ENCODE measurements around the gene PLCB1.

The PLCB1 gene

GRCh38 chr20:8223091-8223870 lies 91.2 kb downstream of the PLCB1 start:
- Mint-ChIP-seq H3K4me3 (no peak overlapping the region), H3K27me3 (no peaks in the 10 kb centered on the region), H3K9me3 (no peaks in the 10 kb centered on the region), H3K4me1 (ENCODE audit: low read depth) (peaks cover 6% of the 10 kb centered on the region), H3K27ac (no peak overlapping the region), H3K36me3 (ENCODE audit: low read depth) (peaks cover 4% of the 10 kb centered on the region)

- H3K27me3 Mint-ChIP-seq = no peaks in the 10 kb centered on the region
- H3K9me3 Mint-ChIP-seq = no peaks in the 10 kb centered on the region
- H3K4me3 Mint-ChIP-seq = no peak overlapping the region
- peaks cover 4% of the 10 kb centered on the region for H3K36me3 Mint-ChIP-seq (ENCODE audit: low read depth)
- no peak overlapping the region for H3K27ac Mint-ChIP-seq
- peaks cover 6% of the 10 kb centered on the region for H3K4me1 Mint-ChIP-seq (ENCODE audit: low read depth)
Measured at GRCh38 chr20:8225658-8226057, 93.6 kb downstream of the PLCB1 start.

GRCh38 chr20:8226106-8226505 lies 94.0 kb downstream of the PLCB1 start:
- Mint-ChIP-seq H3K9me3 (no peaks in the 10 kb centered on the region), H3K4me3 (no peak overlapping the region), H3K27me3 (no peaks in the 10 kb centered on the region), H3K36me3 (ENCODE audit: low read depth) (peaks cover 4% of the 10 kb centered on the region), H3K27ac (no peak overlapping the region), H3K4me1 (ENCODE audit: low read depth) (peaks cover 6% of the 10 kb centered on the region)

- H3K4me1 Mint-ChIP-seq (ENCODE audit: low read depth) = no peaks in the 10 kb centered on the region
- H3K27me3 Mint-ChIP-seq = no peaks in the 10 kb centered on the region
- no peaks in the 10 kb centered on the region for H3K9me3 Mint-ChIP-seq
- peaks cover 4% of the 10 kb centered on the region for H3K36me3 Mint-ChIP-seq (ENCODE audit: low read depth)
- no peak overlapping the region for H3K4me3 Mint-ChIP-seq
- H3K27ac Mint-ChIP-seq = no peak overlapping the region
Measured at GRCh38 chr20:8227293-8227692, 95.2 kb downstream of the PLCB1 start.

- Mint-ChIP-seq H3K27me3 (no peaks in the 10 kb centered on the region), H3K9me3 (no peaks in the 10 kb centered on the region), H3K36me3 (ENCODE audit: low read depth) (peaks cover 4% of the 10 kb centered on the region), H3K4me3 (no peak overlapping the region), H3K4me1 (ENCODE audit: low read depth) (no peaks in the 10 kb centered on the region), H3K27ac (no peak overlapping the region)
Measured at GRCh38 chr20:8228315-8228714, 96.2 kb downstream of the PLCB1 start.

GRCh38 chr20:8229090-8229489 lies 97.0 kb downstream of the PLCB1 start:
- H3K4me3 Mint-ChIP-seq = no peak overlapping the region
- no peaks in the 10 kb centered on the region for H3K4me1 Mint-ChIP-seq (ENCODE audit: low read depth)
- H3K27ac Mint-ChIP-seq = no peak overlapping the region
- H3K9me3 Mint-ChIP-seq = no peaks in the 10 kb centered on the region
- H3K27me3 Mint-ChIP-seq = no peaks in the 10 kb centered on the region
- peaks cover 4% of the 10 kb centered on the region for H3K36me3 Mint-ChIP-seq (ENCODE audit: low read depth)

GRCh38 chr20:8231038-8231437 lies 99.0 kb downstream of the PLCB1 start:
- Mint-ChIP-seq H3K27ac (no peak overlapping the region), H3K27me3 (no peaks in the 10 kb centered on the region), H3K4me1 (ENCODE audit: low read depth) (no peaks in the 10 kb centered on the region), H3K36me3 (ENCODE audit: low read depth) (peaks cover 3% of the 10 kb centered on the region), H3K4me3 (no peak overlapping the region), H3K9me3 (no peaks in the 10 kb centered on the region)

GRCh38 chr20:8232332-8232731 lies 100.3 kb downstream of the PLCB1 start:
- Mint-ChIP-seq H3K4me1 (ENCODE audit: low read depth) (no peaks in the 10 kb centered on the region), H3K9me3 (no peaks in the 10 kb centered on the region), H3K27me3 (no peaks in the 10 kb centered on the region), H3K36me3 (ENCODE audit: low read depth) (no peaks in the 10 kb centered on the region), H3K4me3 (no peak overlapping the region), H3K27ac (no peak overlapping the region)

GRCh38 chr20:8234580-8234979 lies 102.5 kb downstream of the PLCB1 start:
- H3K36me3 Mint-ChIP-seq (ENCODE audit: low read depth) = no peaks in the 10 kb centered on the region
- no peaks in the 10 kb centered on the region for H3K27me3 Mint-ChIP-seq
- no peak overlapping the region for H3K4me3 Mint-ChIP-seq
- peaks cover 5% of the 10 kb centered on the region for H3K4me1 Mint-ChIP-seq (ENCODE audit: low read depth)
- H3K9me3 Mint-ChIP-seq = no peaks in the 10 kb centered on the region
- H3K27ac Mint-ChIP-seq = no peak overlapping the region

- no peaks in the 10 kb centered on the region for H3K36me3 Mint-ChIP-seq (ENCODE audit: low read depth)
- no peaks in the 10 kb centered on the region for H3K9me3 Mint-ChIP-seq
- H3K27ac Mint-ChIP-seq = no peak overlapping the region
- H3K4me3 Mint-ChIP-seq = no peak overlapping the region
- no peaks in the 10 kb centered on the region for H3K27me3 Mint-ChIP-seq
- H3K4me1 Mint-ChIP-seq (ENCODE audit: low read depth) = peaks cover 19% of the 10 kb centered on the region
Measured at GRCh38 chr20:8242066-8242465, 110.0 kb downstream of the PLCB1 start.

GRCh38 chr20:8242827-8243724 lies 111.0 kb downstream of the PLCB1 start:
- no peak overlapping the region for H3K4me3 Mint-ChIP-seq
- H3K27ac Mint-ChIP-seq = no peak overlapping the region
- H3K4me1 Mint-ChIP-seq (ENCODE audit: low read depth) = peaks cover 19% of the 10 kb centered on the region
- H3K27me3 Mint-ChIP-seq = no peaks in the 10 kb centered on the region
- H3K9me3 Mint-ChIP-seq = no peaks in the 10 kb centered on the region
- no peaks in the 10 kb centered on the region for H3K36me3 Mint-ChIP-seq (ENCODE audit: low read depth)

GRCh38 chr20:8244637-8245036 lies 112.6 kb downstream of the PLCB1 start:
- H3K36me3 Mint-ChIP-seq (ENCODE audit: low read depth) = no peaks in the 10 kb centered on the region
- H3K4me1 Mint-ChIP-seq (ENCODE audit: low read depth) = peaks cover 14% of the 10 kb centered on the region
- no peaks in the 10 kb centered on the region for H3K9me3 Mint-ChIP-seq
- H3K4me3 Mint-ChIP-seq = no peak overlapping the region
- H3K27ac Mint-ChIP-seq = no peak overlapping the region
- H3K27me3 Mint-ChIP-seq = no peaks in the 10 kb centered on the region

- Mint-ChIP-seq H3K4me1 (ENCODE audit: low read depth) (peaks cover 14% of the 10 kb centered on the region), H3K27ac (no peak overlapping the region), H3K36me3 (ENCODE audit: low read depth) (no peaks in the 10 kb centered on the region), H3K9me3 (no peaks in the 10 kb centered on the region), H3K27me3 (no peaks in the 10 kb centered on the region), H3K4me3 (no peak overlapping the region)
Measured at GRCh38 chr20:8246153-8246552, 114.1 kb downstream of the PLCB1 start.

GRCh38 chr20:8246716-8247115 lies 114.7 kb downstream of the PLCB1 start:
- no peak overlapping the region for H3K27ac Mint-ChIP-seq
- no peaks in the 10 kb centered on the region for H3K27me3 Mint-ChIP-seq

GRCh38 chr20:8248051-8248450 lies 116.0 kb downstream of the PLCB1 start:
- H3K4me1 Mint-ChIP-seq (ENCODE audit: low read depth) = peaks cover 8% of the 10 kb centered on the region
- H3K4me3 Mint-ChIP-seq = no peak overlapping the region
- no peak overlapping the region for H3K27ac Mint-ChIP-seq
- no peaks in the 10 kb centered on the region for H3K36me3 Mint-ChIP-seq (ENCODE audit: low read depth)
- no peaks in the 10 kb centered on the region for H3K9me3 Mint-ChIP-seq
- H3K27me3 Mint-ChIP-seq = no peaks in the 10 kb centered on the region

More at GRCh38 chr20:8246716-8247115, 114.7 kb downstream of the PLCB1 start:
- Mint-ChIP-seq H3K9me3 (no peaks in the 10 kb centered on the region), H3K36me3 (ENCODE audit: low read depth) (no peaks in the 10 kb centered on the region), H3K4me3 (no peak overlapping the region), H3K4me1 (ENCODE audit: low read depth) (peaks cover 14% of the 10 kb centered on the region)

Data from stimulated activated naive CD8-positive, alpha-beta T cell treated with anti-CD3 and anti-CD28 coated beads, Interleukin-15, Interleukin-2, amounts not matched to agents 100 ng/mL and 50 ng/mL, for 24 hours (primary cell).